Endodermal cell (in vitro differentiated cells): ENCODE results near the gene POMC. TPM values are rescaled to one million over a fixed set of nuclear protein-coding genes. Genes with fewer than 3 reads are reported as not detected.

Source experiments
- DNase-seq: peaks from one replicate; pipeline ENCODE4 v3.0.0-alpha.2; 2017
- H3K27ac ChIP-seq: 2 replicates; pipeline ENCODE4 v1.5.1; 2013; ENCODE audit warnings: mild to moderate bottlenecking, low read depth, low read length, moderate library complexity
- H3K27me3 ChIP-seq: 2 replicates; pipeline ENCODE4 v1.6.1; 2013; ENCODE audit warnings: mild to moderate bottlenecking, low read length, moderate library complexity; ENCODE audit not compliant: insufficient read depth, control insufficient read depth, poor library complexity, severe bottlenecking
- H3K36me3 ChIP-seq: 2 replicates; pipeline ENCODE4 v1.7.0; 2013; ENCODE audit warnings: mild to moderate bottlenecking, low read length, moderate library complexity; ENCODE audit not compliant: control insufficient read depth, insufficient read depth
- H3K4me1 ChIP-seq: one replicate; pipeline ENCODE4 v1.7.0; 2013; ENCODE audit warnings: low read length; ENCODE audit not compliant: control insufficient read depth, insufficient read depth
- H3K4me3 ChIP-seq: 2 replicates; pipeline ENCODE4 v1.5.1; 2013; ENCODE audit warnings: mild to moderate bottlenecking, low read length, moderate library complexity
- H3K9ac ChIP-seq: 2 replicates; pipeline ENCODE4 v1.6.1; 2013; ENCODE audit warnings: mild to moderate bottlenecking, low read length, moderate library complexity; ENCODE audit not compliant: poor library complexity, severe bottlenecking; ENCODE audit errors: extremely low read depth
- H3K9me3 ChIP-seq: 2 replicates; pipeline ENCODE4 v1.6.1; 2013; ENCODE audit warnings: mild to moderate bottlenecking, low read length, moderate library complexity; ENCODE audit not compliant: control insufficient read depth
- H3K27ac Mint-ChIP-seq: 2 replicates; pipeline ENCODE4 v1.8.0; 2020; ENCODE audit warnings: mixed read lengths
- H3K27me3 Mint-ChIP-seq: 2 replicates; pipeline ENCODE4 v1.8.0; 2021; ENCODE audit warnings: mild to moderate bottlenecking, mixed read lengths; ENCODE audit not compliant: insufficient read depth
- H3K36me3 Mint-ChIP-seq: 2 replicates; pipeline ENCODE4 v1.8.0; 2020; ENCODE audit warnings: low read depth, mixed read lengths
- H3K4me1 Mint-ChIP-seq: 2 replicates; pipeline ENCODE4 v1.8.0; 2020; ENCODE audit warnings: mixed read lengths
- H3K4me3 Mint-ChIP-seq: 2 replicates; pipeline ENCODE4 v1.8.0; 2020; ENCODE audit warnings: mild to moderate bottlenecking, moderate library complexity, mixed read lengths
- H3K9me3 Mint-ChIP-seq: 2 replicates; pipeline ENCODE4 v1.8.0; 2020; ENCODE audit warnings: mild to moderate bottlenecking, mixed read lengths
- WGBS, 2 experiments: methylation state at CpG; one replicate each; pipeline versions ENCODE4 v1.1.5 to v1.1.7; 2013; ENCODE audit warnings: missing lambda C conversion rate in 2 of 2, mixed read lengths in 1 of 2; ENCODE audit not compliant: insufficient coverage in 1 of 2, insufficient read length in 1 of 2; 5-methylcytosine and 5-hydroxymethylcytosine counted together
- total RNA-seq, 2 donors: library from RNA; stranded (reverse); fragmentation: NEBNext Ultra II Directional in 1 of 2; extraction: Animal tissue kit (Norgen Biotek cat#: 25700) in 1 of 2; gene quantifications; 2 replicates in 1 of 2; 3 replicates in 1 of 2; pipeline ENCODE4 v1.2.1, GENCODE V29; 2021
- TF ChIP-seq, protein P1 (sequence below): fragments of 200-600 bp; sonication (generic); conservative IDR thresholded peaks from 2 replicates; pipeline ENCODE4 v1.5.0; 2021; ENCODE audit warnings: antibody characterized with exemption, mild to moderate bottlenecking

Gene POMC
- total RNA-seq, 2 donors from 2014 or later: 10.9 to 14.5 TPM

- WGBS, 2 experiments: 92 to 94% methylated on average over 6 of the region's 6 CpGs
- TF ChIP-seq, protein P1, sequence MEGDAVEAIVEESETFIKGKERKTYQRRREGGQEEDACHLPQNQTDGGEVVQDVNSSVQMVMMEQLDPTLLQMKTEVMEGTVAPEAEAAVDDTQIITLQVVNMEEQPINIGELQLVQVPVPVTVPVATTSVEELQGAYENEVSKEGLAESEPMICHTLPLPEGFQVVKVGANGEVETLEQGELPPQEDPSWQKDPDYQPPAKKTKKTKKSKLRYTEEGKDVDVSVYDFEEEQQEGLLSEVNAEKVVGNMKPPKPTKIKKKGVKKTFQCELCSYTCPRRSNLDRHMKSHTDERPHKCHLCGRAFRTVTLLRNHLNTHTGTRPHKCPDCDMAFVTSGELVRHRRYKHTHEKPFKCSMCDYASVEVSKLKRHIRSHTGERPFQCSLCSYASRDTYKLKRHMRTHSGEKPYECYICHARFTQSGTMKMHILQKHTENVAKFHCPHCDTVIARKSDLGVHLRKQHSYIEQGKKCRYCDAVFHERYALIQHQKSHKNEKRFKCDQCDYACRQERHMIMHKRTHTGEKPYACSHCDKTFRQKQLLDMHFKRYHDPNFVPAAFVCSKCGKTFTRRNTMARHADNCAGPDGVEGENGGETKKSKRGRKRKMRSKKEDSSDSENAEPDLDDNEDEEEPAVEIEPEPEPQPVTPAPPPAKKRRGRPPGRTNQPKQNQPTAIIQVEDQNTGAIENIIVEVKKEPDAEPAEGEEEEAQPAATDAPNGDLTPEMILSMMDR: no peak
- no peaks in the 10 kb centered on the region for H3K9me3 Mint-ChIP-seq
- no peak overlapping the region for H3K27ac Mint-ChIP-seq
- no peak overlapping the region for H3K4me3 ChIP-seq
- peaks cover 12% of the 10 kb centered on the region for H3K27me3 ChIP-seq
- no peaks in the 10 kb centered on the region for H3K36me3 Mint-ChIP-seq
- peaks cover 13% of the 10 kb centered on the region for H3K27me3 Mint-ChIP-seq
- H3K4me1 ChIP-seq: no peaks in the 10 kb centered on the region
- no peak for DNase-seq
- no peaks in the 10 kb centered on the region for H3K9me3 ChIP-seq
- H3K9ac ChIP-seq: no peak overlapping the region
- no peaks in the 10 kb centered on the region for H3K36me3 ChIP-seq
- no peak overlapping the region for H3K4me3 Mint-ChIP-seq
- H3K27ac ChIP-seq: no peak overlapping the region
- no peaks in the 10 kb centered on the region for H3K4me1 Mint-ChIP-seq
These were observed 7.8 kb upstream of the POMC start for GRCh38 chr2:25176138-25176537.

- H3K27me3 Mint-ChIP-seq: peaks cover 29% of the 10 kb centered on the region
These were observed 5.9 kb upstream of the POMC start for GRCh38 chr2:25174192-25174861.

GRCh38 chr2:25173719-25174118 lies 5.3 kb upstream of the POMC start:
- Histone ChIP-seq H3K9me3 (no peaks in the 10 kb centered on the region), H3K36me3 (no peaks in the 10 kb centered on the region), H3K27me3 (peaks cover 30% of the 10 kb centered on the region), H3K4me3 (no peak overlapping the region), H3K9ac (no peak overlapping the region), H3K27ac (no peak overlapping the region), H3K4me1 (no peaks in the 10 kb centered on the region)
- 94 to 96% methylated on average over 5 of the region's 5 CpGs for WGBS, 2 experiments
- H3K4me1 Mint-ChIP-seq: peaks cover 5% of the 10 kb centered on the region
- no peaks in the 10 kb centered on the region for H3K9me3 Mint-ChIP-seq
- H3K4me3 Mint-ChIP-seq: no peak overlapping the region
- H3K36me3 Mint-ChIP-seq: no peaks in the 10 kb centered on the region
- H3K27ac Mint-ChIP-seq: no peak overlapping the region
- TF ChIP-seq, protein P1: no peak
- H3K27me3 Mint-ChIP-seq: peaks cover 35% of the 10 kb centered on the region
- no peak for DNase-seq

More at GRCh38 chr2:25174192-25174861, 5.9 kb upstream of the POMC start:
- H3K36me3 ChIP-seq: no peaks in the 10 kb centered on the region
- no peaks in the 10 kb centered on the region for H3K9me3 Mint-ChIP-seq
- no peaks in the 10 kb centered on the region for H3K36me3 Mint-ChIP-seq
- H3K4me3 Mint-ChIP-seq: no peak overlapping the region
- no peak overlapping the region for H3K27ac Mint-ChIP-seq
- no peaks in the 10 kb centered on the region for H3K4me1 Mint-ChIP-seq
- no peak overlapping the region for H3K9ac ChIP-seq
- TF ChIP-seq, protein P1: no peak
- H3K4me3 ChIP-seq: no peak overlapping the region
- DNase-seq: no peak
- peaks cover 23% of the 10 kb centered on the region for H3K27me3 ChIP-seq
- H3K9me3 ChIP-seq: no peaks in the 10 kb centered on the region
- H3K4me1 ChIP-seq: no peaks in the 10 kb centered on the region
- 94 to 96% methylated on average over 6 of the region's 6 CpGs for WGBS, 2 experiments
- no peak overlapping the region for H3K27ac ChIP-seq
